ENCODE data around the gene LPP.

The LPP gene

GRCh38 chr3:188257384-188258026, 103.5 kb downstream of the LPP start:
- no peak for DNase-seq

DNA sequence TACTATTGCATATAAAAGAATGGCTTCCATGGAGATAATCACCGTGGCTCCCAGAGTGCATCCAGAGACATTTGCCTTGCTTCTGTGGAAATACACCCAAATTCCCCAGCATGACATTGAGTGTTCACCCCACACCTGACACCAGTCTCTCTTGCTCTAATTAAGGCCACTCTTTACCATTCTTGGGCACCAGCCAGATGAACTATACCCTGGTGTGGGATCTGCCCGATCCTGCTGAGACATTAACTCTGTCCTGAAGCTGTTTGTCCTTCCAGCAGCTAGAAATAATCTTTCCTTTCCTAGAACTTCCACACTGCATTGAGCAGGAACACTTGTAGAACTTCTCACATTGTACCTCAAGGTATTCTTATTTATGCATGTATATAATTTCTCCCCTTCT, 105.2 kb downstream of the LPP start:
- no peak for DNase-seq

- DNase-seq = no peak
Observed at GRCh38 chr3:188259596-188259995, 105.6 kb downstream of the LPP start.

GRCh38 chr3:188261011-188261410, 107.1 kb downstream of the LPP start:
- no peak for DNase-seq

DNA sequence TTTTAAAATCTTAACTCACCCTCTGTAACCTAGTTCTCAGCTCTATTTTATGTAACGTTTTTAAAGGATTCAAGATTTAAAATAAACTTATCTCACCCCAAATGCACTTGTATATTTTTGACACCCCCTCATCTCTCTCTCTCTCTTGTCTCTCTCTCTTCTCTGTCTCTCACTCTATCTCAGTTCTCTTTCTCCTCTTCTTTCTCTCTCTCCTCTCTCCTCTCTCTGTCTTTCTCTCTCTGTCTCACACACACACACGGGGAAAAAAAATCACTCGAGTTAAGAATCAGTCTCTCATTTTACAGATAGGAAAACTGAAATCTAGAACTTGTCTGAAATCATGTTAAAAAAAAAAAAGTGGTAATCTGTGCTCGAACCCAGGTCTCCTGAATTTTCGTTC, 108.5 kb downstream of the LPP start:
- DNase-seq = no peak

- DNase-seq = no peak
Observed at GRCh38 chr3:188262913-188263683, 109.1 kb downstream of the LPP start.

DNA sequence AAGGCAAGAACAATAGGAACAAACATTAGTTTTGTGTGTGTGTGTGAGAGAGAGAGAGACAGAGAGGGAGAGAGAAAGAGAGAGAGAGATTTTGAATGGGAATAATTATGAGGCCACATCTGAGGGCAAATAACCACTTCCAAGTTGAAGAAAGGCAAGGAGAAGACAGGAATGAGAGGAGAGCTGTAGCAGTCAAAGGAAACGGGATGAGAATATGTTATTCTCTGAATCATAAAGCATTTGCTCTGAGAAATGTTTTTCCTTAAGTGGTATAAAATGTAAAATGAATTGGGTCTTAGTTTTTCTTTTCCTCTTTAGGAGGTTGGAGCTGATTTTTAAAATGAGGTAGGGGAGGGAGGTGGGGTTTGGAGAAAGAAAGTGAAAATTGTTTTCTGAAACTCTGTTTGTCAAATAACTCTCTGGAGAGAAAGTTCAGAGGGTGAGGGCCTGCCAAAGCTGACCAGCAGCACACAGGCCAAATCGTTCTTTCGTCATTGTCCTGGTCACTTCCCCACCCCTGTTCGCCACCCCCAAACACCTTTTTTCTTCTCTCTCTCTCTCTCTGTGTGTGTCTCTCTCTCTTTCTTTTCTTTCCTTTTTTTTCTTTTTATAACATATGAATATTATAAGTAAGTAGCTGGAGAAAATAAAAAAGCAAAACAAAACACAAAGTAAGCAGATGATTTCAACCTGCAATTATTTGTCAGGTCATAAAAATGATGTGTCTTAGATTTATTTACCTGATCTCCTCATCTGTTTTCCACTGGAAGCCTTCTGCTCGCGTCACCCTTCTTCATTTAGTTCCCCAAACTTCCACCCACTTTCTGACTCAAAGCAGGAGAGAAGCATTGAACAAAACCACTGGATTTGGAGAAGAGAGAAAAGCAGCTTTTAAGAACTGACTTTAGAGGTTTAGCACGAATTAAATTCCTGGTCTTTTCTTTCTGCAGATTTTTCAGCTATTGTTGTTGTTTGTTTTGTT, 110.6 kb downstream of the LPP start:
- no peak for DNase-seq

- DNase-seq = no peak
Observed at GRCh38 chr3:188266562-188267274, 112.8 kb downstream of the LPP start.

DNA sequence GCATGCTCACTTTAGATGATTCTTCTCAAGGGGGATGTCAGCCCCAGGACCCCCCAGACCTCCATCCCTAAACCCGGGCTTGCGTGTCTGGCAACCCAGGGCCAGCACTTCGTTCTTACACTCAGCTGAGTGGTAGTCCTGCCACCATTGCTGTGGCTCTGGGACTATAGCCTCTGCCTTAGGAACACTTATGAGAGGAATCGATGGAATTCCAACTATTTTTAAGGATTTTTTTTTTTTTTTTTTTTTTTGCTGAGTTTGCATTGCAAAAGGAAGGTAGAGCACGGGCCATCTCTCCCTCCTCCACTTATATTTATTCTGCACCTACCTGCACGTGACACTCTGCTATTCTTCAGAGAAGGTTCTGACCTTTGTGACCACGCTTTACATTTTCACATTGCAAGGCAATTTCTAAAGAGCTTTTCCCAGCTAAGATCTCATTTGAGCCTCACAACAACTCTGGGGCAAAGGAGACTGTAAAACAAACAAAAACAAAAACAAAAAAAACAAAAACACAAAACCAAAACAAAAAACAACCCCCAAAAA, 113.9 kb downstream of the LPP start:
- DNase-seq = no peak

GRCh38 chr3:188268336-188268735, 114.4 kb downstream of the LPP start:
- no peak for DNase-seq

GRCh38 chr3:188269040-188269439, 115.1 kb downstream of the LPP start:
- no peak for DNase-seq

- no peak for DNase-seq
Observed at GRCh38 chr3:188270423-188270972, 116.5 kb downstream of the LPP start.

- DNase-seq = no peak
Observed at GRCh38 chr3:188271226-188271914, 117.4 kb downstream of the LPP start.

- DNase-seq = no peak
Observed at GRCh38 chr3:188272481-188273372, 118.8 kb downstream of the LPP start.

DNA sequence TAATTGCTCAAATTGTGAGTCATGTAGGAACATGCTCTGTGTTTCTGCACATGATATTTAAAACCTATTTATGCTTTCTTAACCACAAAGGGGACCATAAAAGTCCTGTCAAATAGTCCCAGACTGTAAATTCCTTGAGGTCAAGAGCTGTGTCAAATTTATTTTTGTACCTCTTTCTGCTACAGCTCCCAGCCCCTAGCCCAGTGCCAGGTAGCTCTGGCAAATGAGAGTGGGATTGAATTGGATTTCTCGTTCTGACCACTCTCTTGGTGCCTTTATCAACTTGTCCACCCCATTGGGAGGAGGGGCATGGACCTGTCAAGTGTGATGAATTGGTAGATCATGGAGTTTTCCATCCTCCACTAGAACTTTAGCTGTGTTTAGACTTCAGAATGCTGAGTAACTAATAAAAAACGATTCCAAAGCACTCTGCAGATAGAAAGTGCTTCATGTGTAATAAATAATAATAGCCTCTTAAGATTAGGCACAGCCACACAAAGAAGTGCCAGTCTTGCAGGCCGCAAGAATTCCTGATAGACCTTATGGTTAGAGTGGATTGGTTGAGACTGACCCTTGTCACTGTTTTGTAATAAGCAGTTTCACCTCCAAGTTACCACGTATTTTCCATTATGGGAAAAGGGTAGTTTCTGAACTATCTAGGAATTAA, 120.4 kb downstream of the LPP start:
- no peak for DNase-seq

DNA sequence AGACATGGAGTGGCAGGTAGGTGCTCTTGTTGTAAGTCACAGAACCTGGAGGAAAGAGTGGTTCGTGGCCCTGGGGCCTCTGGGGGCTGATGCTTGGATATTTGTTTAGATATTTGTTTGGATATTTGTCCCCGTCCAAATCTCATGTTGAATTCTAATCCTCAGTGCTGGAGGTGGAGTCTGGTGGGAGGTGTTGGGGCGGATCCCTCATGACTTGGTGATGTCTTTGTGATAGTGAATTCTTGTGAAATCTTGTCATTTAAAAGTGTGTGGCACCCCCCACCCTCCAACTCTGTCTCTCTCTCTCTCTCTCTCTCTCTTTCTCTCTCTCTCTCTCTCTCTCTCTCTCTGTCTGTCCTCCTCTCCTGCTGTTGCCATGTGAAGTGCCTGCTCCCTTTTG, 122.4 kb downstream of the LPP start:
- no peak for DNase-seq

DNA sequence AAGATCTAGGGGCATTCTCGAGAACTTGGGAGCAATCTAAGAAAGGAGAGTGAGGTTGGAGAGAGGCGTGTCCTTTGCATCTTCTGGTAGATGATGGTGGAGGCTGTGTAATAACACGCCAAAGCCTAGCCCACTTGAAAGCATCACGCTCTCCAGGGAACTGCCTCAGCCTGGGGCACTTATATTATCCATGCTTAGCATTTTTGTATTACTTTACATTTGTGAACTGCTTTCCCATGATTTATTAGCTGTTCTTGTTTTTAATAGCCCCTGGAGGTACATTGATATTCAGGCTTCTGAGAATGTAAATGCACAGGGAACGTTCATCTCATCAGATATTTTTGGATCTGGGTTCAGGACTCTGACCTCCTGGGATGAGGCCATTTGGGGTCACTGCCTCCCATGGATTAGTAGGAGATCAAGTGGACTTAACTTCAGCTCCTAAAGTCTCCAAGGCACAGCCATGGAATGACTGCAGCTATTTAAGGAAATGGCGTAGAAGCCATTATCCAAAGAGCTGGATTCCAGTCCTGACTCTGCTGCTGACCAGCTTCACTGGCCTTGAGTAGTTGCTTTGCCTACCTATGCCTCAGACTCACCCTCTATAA, 124.9 kb downstream of the LPP start:
- DNase-seq = no peak

GRCh38 chr3:188279502-188280335, 125.8 kb downstream of the LPP start:
- no peak for DNase-seq
